OCI-LY3 (cell line): ENCODE data around the gene SPP2.

Source experiments
- H2AFZ ChIP-seq: fragments of 200-600, 300-600 bp; shearing (Covaris generic); 2 replicates; pipeline ENCODE4 v1.6.0; 2014; ENCODE audit warnings: antibody characterized with exemption, low read depth, low read length
- H3K27ac ChIP-seq: fragments of 200-600, 300-600 bp; sonication (generic); 2 replicates; pipeline ENCODE4 v1.5.1; 2014; ENCODE audit warnings: mild to moderate bottlenecking, low read length, moderate library complexity, mixed read lengths
- H3K27me3 ChIP-seq: fragments of 200-600, 300-600 bp; sonication (generic); 2 replicates; pipeline ENCODE4 v1.6.1; 2014; ENCODE audit warnings: low read depth, low read length, mixed read lengths
- H3K36me3 ChIP-seq: fragments of 200-600, 300-600 bp; sonication (generic); replicated peaks from 2 replicates; pipeline ENCODE3; 2014; ENCODE audit warnings: low read depth, low read length, mixed read lengths
- H3K4me1 ChIP-seq: fragments of 300-600, 200-600 bp; sonication (generic); 2 replicates; pipeline ENCODE4 v1.6.1; 2014; ENCODE audit warnings: low read length, mixed read lengths
- H3K4me2 ChIP-seq: fragments of 200-600, 300-600 bp; sonication (generic); 2 replicates; pipeline ENCODE4 v1.6.1; 2014; ENCODE audit warnings: low read length, mixed read lengths
- H3K4me3 ChIP-seq: fragments of 300-600, 200-600 bp; sonication (generic); 2 replicates; pipeline ENCODE4 v1.5.1; 2014; ENCODE audit warnings: antibody characterized with exemption, mild to moderate bottlenecking, low read length, moderate library complexity
- H3K79me2 ChIP-seq: fragments of 300-600, 200-600 bp; shearing (Covaris generic); 2 replicates; pipeline ENCODE4 v1.6.1; 2014; ENCODE audit warnings: mild to moderate bottlenecking, low read length, mixed read lengths
- H3K9ac ChIP-seq: fragments of 300-600, 200-600 bp; shearing (Covaris generic); 2 replicates; pipeline ENCODE4 v1.6.0; 2014; ENCODE audit warnings: mild to moderate bottlenecking, low read length, moderate library complexity
- H3K9me3 ChIP-seq: fragments of 200-600, 300-600 bp; shearing (Covaris generic); 2 replicates; pipeline ENCODE4 v1.6.1; 2014; ENCODE audit warnings: low read length, mixed read lengths; ENCODE audit not compliant: insufficient read depth
- H4K20me1 ChIP-seq: fragments of 200-600, 300-600 bp; sonication (generic); 2 replicates; pipeline ENCODE4 v1.6.1; 2016; ENCODE audit warnings: low read length, mixed read lengths; ENCODE audit not compliant: insufficient read depth
- EZH2phosphoT487 ChIP-seq: fragments of 200-600 bp; shearing (Covaris generic); IDR thresholded peaks from 2 replicates; pipeline ENCODE4 v1.6.1; 2018; ENCODE audit warnings: antibody characterized with exemption, mixed run types, low read depth
- TF ChIP-seq, protein P1 (sequence below): fragments of 200-600, 300-600 bp; sonication (generic); IDR thresholded peaks from 2 replicates; pipeline ENCODE4 v1.5.1; 2014; ENCODE audit warnings: antibody characterized with exemption, low read length, low read depth

SPP2 gene

DNA sequence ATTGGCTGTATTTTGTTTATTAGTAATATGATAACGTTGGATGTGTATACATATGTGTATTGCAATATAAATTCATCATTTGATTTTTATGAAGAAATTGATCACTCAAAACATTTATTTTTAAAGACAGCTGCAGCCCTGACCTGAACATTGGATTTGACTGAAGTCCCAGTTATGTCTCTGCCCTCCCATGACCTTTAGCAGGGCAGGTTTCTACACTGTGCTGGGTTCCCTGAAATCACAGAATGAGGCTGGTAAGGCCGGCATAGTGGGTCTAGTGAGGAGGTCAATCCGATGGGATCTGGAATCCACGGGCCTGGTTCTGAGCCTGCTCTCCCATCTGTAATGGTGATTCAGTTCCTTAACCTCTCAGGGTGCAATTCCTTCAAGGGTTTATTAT lies 22.0 kb downstream of the SPP2 start:
- H3K27me3 ChIP-seq: no peaks in the 10 kb centered on the region
- TF ChIP-seq EZH2phosphoT487: no peak
- TF ChIP-seq, protein P1, sequence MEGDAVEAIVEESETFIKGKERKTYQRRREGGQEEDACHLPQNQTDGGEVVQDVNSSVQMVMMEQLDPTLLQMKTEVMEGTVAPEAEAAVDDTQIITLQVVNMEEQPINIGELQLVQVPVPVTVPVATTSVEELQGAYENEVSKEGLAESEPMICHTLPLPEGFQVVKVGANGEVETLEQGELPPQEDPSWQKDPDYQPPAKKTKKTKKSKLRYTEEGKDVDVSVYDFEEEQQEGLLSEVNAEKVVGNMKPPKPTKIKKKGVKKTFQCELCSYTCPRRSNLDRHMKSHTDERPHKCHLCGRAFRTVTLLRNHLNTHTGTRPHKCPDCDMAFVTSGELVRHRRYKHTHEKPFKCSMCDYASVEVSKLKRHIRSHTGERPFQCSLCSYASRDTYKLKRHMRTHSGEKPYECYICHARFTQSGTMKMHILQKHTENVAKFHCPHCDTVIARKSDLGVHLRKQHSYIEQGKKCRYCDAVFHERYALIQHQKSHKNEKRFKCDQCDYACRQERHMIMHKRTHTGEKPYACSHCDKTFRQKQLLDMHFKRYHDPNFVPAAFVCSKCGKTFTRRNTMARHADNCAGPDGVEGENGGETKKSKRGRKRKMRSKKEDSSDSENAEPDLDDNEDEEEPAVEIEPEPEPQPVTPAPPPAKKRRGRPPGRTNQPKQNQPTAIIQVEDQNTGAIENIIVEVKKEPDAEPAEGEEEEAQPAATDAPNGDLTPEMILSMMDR: no peak
- no peaks in the 10 kb centered on the region for H3K9me3 ChIP-seq
- no peak overlapping the region for H2AFZ ChIP-seq
- no peak overlapping the region for H3K9ac ChIP-seq
- no peak overlapping the region for H3K27ac ChIP-seq
- no peaks in the 10 kb centered on the region for H3K36me3 ChIP-seq
- no peaks in the 10 kb centered on the region for H3K79me2 ChIP-seq
- H3K4me1 ChIP-seq: no peaks in the 10 kb centered on the region
- no peak overlapping the region for H3K4me3 ChIP-seq
- no peak overlapping the region for H3K4me2 ChIP-seq
- H4K20me1 ChIP-seq: no peaks in the 10 kb centered on the region

DNA sequence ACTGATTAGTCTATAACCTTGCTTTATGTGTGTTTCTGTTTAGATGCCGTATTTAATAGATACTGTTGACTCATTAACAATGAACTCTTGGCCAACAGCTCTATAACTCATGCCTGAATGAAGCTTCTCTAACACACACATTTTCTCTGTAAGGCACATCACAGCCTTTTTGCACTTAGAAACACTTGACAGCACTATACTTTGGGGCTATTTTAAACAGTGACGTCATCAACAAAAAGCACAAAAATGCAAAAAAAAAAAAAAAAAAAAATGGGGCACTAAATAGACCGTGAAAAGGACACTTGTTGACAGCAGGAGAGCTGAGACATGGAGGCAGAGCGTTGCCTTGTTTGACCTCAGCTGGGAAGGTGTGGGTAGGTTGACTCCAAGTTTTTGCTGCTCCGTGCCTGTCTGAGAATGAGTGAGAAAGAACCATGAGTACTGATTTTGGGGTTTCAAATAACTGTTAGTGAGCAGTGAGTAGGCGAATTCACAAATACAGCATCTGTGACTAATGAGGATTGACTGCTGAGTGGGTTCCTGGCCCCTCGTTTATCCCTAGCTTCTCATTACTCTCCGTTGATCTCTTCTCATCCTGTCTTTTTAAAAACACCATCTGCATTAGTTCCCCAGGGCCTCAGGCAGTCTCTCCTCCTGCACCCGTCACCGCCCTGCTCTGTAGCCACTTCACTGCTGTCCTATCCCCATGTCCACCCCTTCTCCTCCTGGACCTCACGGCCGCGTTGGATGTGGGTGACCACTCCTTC lies 24.4 kb downstream of the SPP2 start:
- Histone ChIP-seq H3K4me3 (no peak overlapping the region), H3K36me3 (no peaks in the 10 kb centered on the region), H3K27me3 (no peaks in the 10 kb centered on the region), H3K79me2 (no peaks in the 10 kb centered on the region), H2AFZ (no peak overlapping the region), H4K20me1 (no peaks in the 10 kb centered on the region), H3K27ac (no peak overlapping the region), H3K4me1 (no peaks in the 10 kb centered on the region), H3K9me3 (no peaks in the 10 kb centered on the region), H3K9ac (no peak overlapping the region), H3K4me2 (no peak overlapping the region)
- no peak for TF ChIP-seq EZH2phosphoT487
- TF ChIP-seq, protein P1: no peak

GRCh38 chr2:234075518-234075915 lies 25.0 kb downstream of the SPP2 start:
- no peaks in the 10 kb centered on the region for H3K9me3 ChIP-seq
- no peak overlapping the region for H2AFZ ChIP-seq
- H4K20me1 ChIP-seq: no peaks in the 10 kb centered on the region
- no peaks in the 10 kb centered on the region for H3K27me3 ChIP-seq
- TF ChIP-seq, protein P1: no peak
- TF ChIP-seq EZH2phosphoT487: no peak
- H3K4me2 ChIP-seq: no peak overlapping the region
- H3K4me3 ChIP-seq: no peak overlapping the region
- H3K27ac ChIP-seq: no peak overlapping the region
- no peaks in the 10 kb centered on the region for H3K4me1 ChIP-seq
- H3K9ac ChIP-seq: no peak overlapping the region
- no peaks in the 10 kb centered on the region for H3K36me3 ChIP-seq
- H3K79me2 ChIP-seq: no peaks in the 10 kb centered on the region

DNA sequence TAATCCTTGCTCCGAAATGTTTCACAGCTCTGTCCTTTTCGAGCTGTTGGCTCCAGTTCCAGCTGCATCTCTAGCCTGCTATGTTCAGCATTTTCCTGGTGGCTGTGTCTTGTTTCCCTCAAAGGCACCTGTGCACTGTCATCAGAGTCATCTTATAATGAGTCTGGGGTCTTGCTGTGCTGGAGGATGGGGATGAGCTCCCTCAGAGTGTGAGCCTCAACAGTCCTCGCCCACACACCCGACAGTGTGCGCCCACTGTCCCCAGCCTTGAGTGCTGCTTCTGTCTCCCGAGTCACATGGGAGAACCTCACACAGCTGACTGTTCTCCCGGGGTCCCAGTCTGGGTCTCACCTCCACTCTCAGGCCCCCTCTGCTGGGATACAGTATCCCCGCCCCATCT lies 25.4 kb downstream of the SPP2 start:
- H3K27me3 ChIP-seq: no peaks in the 10 kb centered on the region
- no peaks in the 10 kb centered on the region for H3K79me2 ChIP-seq
- TF ChIP-seq EZH2phosphoT487: no peak
- TF ChIP-seq, protein P1: no peak
- H4K20me1 ChIP-seq: no peaks in the 10 kb centered on the region
- H3K9ac ChIP-seq: no peak overlapping the region
- no peaks in the 10 kb centered on the region for H3K4me1 ChIP-seq
- H3K4me3 ChIP-seq: no peak overlapping the region
- no peak overlapping the region for H3K4me2 ChIP-seq
- H3K36me3 ChIP-seq: no peaks in the 10 kb centered on the region
- no peak overlapping the region for H2AFZ ChIP-seq
- H3K27ac ChIP-seq: no peak overlapping the region
- no peaks in the 10 kb centered on the region for H3K9me3 ChIP-seq
